Rectal smooth muscle tissue (tissue), 1 donor: ENCODE data around the gene GRM2.
"Not testable (repeated sequence)": the region's sequence is repeated elsewhere in the genome, so short reads cannot be mapped to it uniquely, and the experiment has no call there.

Source experiments
- H3K27ac ChIP-seq: one replicate; pipeline ENCODE4 v1.7.0; 2013; ENCODE audit warnings: low read depth, low read length, inconsistent platforms
- H3K27me3 ChIP-seq: one replicate; pipeline ENCODE4 v1.7.0; 2013; ENCODE audit warnings: low read length; ENCODE audit not compliant: control insufficient read depth, insufficient read depth
- H3K36me3 ChIP-seq: one replicate; pipeline ENCODE4 v1.7.0; 2013; ENCODE audit warnings: low read length; ENCODE audit not compliant: control insufficient read depth, insufficient read depth
- H3K4me1 ChIP-seq: one replicate; pipeline ENCODE4 v1.7.0; 2013; ENCODE audit warnings: low read length; ENCODE audit not compliant: control insufficient read depth, insufficient read depth
- H3K4me3 ChIP-seq: one replicate; pipeline ENCODE4 v1.7.0; 2013; ENCODE audit warnings: low read length
- H3K9ac ChIP-seq: one replicate; pipeline ENCODE4 v1.7.0; 2013; ENCODE audit warnings: low read length

Gene GRM2

DNA sequence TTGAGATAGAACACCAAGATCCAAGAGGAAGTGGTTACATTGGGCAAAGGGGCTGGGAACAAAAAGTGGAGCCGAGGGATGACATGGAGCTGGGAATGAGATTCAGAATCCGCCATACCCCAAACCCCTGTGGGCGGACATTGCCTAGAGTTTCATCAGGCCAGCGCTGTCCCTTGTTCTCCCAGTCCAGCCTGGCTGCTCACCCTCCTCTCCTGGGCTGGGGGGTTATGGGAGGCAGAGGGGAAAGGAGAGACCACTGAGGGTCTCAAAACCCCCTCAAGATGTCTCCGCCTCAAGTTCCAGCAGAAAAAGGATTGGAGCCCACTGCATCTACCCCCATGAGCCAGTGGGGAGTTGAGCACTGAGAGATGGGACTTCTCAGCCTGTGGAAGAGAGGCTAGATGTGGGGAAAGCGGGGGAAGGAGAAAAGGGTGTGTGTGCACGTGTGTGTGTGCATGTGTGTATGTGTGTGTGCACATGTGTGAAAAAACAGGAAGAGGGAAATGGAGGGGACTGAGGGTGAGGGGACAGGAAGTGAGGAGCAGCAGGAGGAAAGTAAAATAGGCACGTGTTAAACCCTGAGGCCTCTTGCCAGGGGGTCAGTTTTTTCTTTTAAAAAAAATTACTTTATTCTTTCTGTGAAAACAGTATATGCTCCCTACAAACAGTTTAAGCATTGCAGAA lies 14.3 kb downstream of the GRM2 start:
- Histone ChIP-seq H3K4me1 (no peaks in the 10 kb centered on the region), H3K27me3 (no peaks in the 10 kb centered on the region), H3K4me3 (no peak overlapping the region), H3K36me3 (no peaks in the 10 kb centered on the region), H3K9ac (no peak overlapping the region), H3K27ac (no peak overlapping the region)

DNA sequence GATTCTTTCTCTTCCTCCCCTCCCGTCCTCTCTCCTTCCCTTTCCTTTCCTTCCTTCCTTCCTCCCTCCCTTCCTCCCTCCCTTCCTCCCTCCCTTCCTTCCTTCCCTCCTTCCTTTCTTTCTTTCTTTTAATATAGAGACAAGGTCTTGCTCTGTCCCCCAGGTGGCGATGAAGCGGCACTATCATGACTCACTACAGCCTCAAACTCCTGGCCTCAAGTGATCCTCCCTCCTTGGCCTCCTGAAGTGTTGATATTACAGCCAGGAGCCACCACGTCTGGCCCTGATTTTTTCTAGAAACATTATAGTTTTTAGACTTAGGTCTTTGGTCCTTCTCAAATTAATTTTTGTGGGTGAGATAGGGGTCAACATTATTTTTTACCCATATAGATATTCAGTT lies 15.5 kb downstream of the GRM2 start:
- H3K36me3 ChIP-seq = no peaks in the 10 kb centered on the region
- no peak overlapping the region for H3K4me3 ChIP-seq
- H3K27me3 ChIP-seq = no peaks in the 10 kb centered on the region
- no peak overlapping the region for H3K9ac ChIP-seq
- H3K27ac ChIP-seq = no peak overlapping the region
- H3K4me1 ChIP-seq = no peaks in the 10 kb centered on the region

DNA sequence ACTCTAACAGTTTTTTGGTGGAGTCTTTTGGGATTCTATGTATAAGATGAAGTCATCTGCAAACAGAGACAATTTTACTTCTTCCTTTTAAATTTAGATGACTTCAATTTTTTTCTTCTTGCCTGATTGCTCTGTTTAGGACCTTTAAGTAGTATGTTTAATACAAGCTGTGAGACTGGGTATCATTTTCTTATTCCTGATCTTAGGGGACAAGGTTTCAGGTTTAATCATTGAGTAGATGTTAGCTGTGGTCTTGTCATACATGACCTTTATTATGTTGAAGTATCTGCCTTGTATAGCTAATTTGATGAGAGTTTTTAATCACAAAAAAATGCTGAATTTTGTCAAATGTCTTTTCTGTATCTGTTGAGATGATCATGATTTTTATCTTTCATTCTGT lies 20.6 kb downstream of the GRM2 start:
- Histone ChIP-seq H3K9ac (no peak overlapping the region), H3K4me1 (no peaks in the 10 kb centered on the region), H3K36me3 (no peaks in the 10 kb centered on the region)

DNA sequence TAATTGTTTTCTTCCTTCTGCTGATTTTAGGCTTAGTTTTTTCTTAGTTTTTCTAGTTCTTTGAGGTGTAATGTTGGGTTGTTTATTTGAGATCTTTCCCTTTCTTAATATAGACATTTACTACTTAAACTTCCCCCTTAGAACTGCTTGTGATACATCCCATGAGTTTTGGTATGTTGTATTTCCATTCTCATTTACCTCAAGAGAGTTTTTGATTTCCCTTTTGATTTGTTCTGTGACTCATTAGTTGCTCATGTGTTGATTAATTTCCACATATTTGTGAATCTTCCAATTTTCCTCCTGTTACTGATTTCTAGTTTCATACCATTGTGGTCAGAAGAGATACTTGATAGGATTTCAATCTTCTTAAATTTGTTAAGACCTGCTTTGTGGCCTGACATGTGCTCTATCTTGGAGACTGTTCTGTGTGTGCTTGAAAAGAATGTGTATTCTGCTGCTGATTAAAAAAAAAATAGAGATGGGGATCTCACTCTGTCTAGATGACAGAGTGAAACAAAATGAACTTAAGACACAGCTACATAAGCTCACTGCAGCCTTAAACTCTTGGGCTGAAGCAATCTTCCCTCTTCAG lies 22.3 kb downstream of the GRM2 start:
- Histone ChIP-seq H3K9ac (no peak overlapping the region), H3K36me3 (no peaks in the 10 kb centered on the region), H3K27ac (no peak overlapping the region), H3K4me3 (no peak overlapping the region), H3K4me1 (no peaks in the 10 kb centered on the region), H3K27me3 (no peaks in the 10 kb centered on the region)

More for the DNA sequence above, 20.6 kb downstream of the GRM2 start:
- H3K27ac ChIP-seq = no peak overlapping the region
- no peaks in the 10 kb centered on the region for H3K27me3 ChIP-seq
- H3K4me3 ChIP-seq = no peak overlapping the region

DNA sequence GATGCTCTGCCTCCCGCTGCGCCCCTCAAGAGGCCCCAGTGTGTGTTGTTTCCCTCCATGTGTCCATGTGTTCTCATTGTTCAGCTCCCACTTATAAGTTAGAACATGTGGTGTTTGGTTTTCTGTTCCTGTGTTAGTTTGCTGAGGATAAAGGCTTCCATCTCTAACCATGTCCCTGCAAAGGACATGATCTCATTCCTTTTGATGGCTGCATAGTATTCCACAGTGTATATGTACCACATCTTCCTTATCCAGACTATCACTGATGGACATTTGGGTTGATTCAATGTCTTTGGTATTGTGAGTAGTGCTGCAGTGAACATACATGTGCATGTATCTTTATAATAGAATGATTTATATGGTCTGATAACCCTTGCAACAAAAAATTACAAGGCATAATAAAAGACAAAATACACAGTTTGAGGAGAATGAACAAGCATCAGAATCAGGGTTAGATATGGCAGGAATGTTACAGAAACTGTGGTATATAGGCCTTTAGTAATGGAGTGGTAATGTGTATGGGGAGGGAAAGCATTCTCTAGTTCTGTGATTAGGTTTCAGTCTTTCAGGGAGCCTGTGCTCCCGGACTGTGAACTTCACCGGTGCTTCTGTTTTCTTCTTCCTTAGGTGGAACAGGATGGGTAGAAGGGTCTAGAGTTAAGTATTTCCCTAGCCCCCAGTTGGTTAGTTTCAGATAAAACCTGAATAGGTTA lies 27.1 kb downstream of the GRM2 start:
- no peak overlapping the region for H3K9ac ChIP-seq
- no peak overlapping the region for H3K4me3 ChIP-seq
- no peaks in the 10 kb centered on the region for H3K36me3 ChIP-seq
- no peak overlapping the region for H3K27ac ChIP-seq
- no peaks in the 10 kb centered on the region for H3K27me3 ChIP-seq
- no peaks in the 10 kb centered on the region for H3K4me1 ChIP-seq

DNA sequence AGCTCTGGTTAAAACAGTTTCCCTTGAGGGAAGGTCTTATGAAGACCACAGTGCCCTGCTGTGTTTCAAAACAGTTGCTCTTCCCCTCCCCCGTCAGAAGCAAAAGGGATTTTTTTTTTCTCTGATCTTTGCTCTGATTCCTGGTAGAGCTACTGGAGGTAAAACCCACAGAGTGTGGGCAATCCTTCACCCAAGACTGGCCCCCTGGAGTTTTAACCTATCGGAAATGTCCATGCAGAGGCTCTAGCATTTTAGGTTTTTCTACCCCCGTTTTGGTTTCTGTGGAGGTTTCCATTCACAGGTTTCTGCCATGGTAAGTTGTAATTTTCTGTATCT lies 27.7 kb downstream of the GRM2 start:
- H3K27ac ChIP-seq = no peak overlapping the region
- H3K36me3 ChIP-seq = no peaks in the 10 kb centered on the region
- H3K4me3 ChIP-seq = no peak overlapping the region
- no peaks in the 10 kb centered on the region for H3K4me1 ChIP-seq
- H3K9ac ChIP-seq = no peak overlapping the region
- no peaks in the 10 kb centered on the region for H3K27me3 ChIP-seq

DNA sequence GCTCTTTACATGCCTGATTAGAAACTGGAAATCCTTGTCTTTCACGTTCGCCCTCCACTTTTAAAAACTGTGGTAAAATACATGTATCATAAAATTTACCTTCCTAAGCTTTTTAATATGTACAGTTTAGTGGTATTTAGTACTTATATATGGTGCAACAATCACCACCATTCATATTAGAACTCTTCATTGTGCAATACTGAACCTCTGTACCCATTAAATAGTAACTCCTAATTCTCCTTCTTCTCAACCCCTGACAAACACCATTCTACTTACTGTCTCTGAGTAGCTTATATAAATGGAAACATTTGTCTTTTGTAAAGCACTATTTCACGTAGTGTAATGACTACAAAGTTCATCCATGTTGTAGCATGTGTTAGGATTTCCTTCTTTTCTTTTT lies 28.2 kb downstream of the GRM2 start:
- Histone ChIP-seq H3K27ac (no peak overlapping the region), H3K4me1 (no peaks in the 10 kb centered on the region), H3K9ac (no peak overlapping the region), H3K27me3 (no peaks in the 10 kb centered on the region), H3K36me3 (no peaks in the 10 kb centered on the region), H3K4me3 (no peak overlapping the region)

DNA sequence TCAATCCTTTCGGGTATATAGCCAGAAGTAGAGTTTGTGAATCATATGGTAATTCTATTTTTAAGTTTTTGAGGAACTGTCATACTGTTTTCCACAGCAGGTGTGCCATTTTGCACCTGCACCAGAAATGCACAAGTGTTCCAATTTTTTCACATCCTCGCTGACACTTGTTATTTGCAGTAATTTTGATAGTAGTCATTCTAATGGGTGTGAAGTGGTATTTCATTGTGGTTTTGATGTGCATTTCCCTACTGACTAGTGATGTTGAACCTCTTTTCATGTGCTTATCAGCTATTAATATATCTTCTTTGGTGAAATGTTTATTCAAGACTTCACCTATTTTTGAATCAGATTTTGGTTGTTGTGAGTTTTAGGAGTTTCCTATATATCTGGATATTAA lies 29.1 kb downstream of the GRM2 start:
- Histone ChIP-seq H3K4me3 (no peak overlapping the region), H3K27me3 (no peaks in the 10 kb centered on the region), H3K4me1 (no peaks in the 10 kb centered on the region)

DNA sequence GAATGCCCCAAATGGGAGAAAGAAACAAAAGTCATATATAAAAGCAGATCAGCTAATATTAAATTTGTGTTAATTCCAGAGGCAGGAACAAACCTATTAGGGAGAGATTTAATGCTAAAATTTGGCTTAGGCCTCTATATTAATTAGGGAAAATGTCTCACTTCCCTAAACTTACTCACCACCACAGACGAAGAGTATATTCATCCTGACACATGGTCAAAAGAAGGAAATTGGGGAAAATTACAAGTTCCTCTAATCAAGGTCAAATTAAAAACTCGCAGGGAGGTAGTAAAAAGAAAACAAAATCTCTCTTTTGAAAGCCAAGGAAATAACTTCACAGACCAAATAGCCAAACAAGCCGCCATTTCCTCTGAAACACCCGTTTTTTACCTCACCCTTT lies 32.2 kb downstream of the GRM2 start:
- no peak overlapping the region for H3K4me3 ChIP-seq
- H3K4me1 ChIP-seq = no peaks in the 10 kb centered on the region
- no peaks in the 10 kb centered on the region for H3K36me3 ChIP-seq
- H3K27ac ChIP-seq = no peak overlapping the region
- H3K9ac ChIP-seq = no peak overlapping the region
- no peaks in the 10 kb centered on the region for H3K27me3 ChIP-seq

More for the DNA sequence above, 29.1 kb downstream of the GRM2 start:
- Histone ChIP-seq H3K9ac (no peak overlapping the region), H3K27ac (no peak overlapping the region), H3K36me3 (no peaks in the 10 kb centered on the region)

DNA sequence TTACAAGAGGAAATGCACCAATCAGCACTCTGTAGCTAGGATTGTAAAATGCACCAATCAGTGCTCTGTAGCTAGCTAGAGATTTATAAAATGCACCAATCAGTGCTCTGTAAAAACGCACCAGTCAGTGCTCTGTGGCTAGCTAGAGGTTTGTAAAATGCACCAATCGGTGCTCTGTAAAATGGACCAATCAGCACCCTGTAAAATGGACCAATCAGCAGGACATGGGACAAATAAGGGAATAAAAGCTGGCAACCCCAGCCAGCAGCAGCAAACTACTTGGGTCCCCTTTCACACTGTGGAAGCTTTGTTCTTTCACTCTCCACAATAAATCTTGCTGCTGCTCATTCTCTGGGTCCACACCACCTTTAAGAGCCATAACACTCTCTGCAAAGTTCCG lies 35.5 kb downstream of the GRM2 start:
- H3K4me1 ChIP-seq, H3K4me3 ChIP-seq, H3K9ac ChIP-seq, H3K27ac ChIP-seq, H3K36me3 ChIP-seq, H3K27me3 ChIP-seq: not testable (repeated sequence)

DNA sequence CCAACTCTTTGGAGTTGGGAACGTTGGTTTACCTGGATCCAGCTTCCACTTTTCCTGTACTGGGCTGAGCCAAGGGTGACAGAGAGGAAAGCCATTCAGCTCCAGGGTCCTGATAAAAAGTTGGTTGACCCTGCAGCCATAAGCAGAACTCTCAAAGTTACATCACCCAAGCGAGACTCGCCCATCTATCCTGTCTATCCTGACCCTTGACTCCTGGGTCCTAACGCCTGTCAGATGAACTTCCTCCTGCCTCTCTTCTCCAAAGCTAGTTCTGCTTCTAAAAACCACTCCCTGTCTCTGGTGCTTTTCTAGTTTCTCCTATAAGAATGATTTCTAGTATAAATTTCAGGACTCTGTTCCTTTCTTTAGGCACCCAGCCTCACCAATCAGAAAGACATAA lies 36.1 kb downstream of the GRM2 start:
- H3K36me3 ChIP-seq, H3K27ac ChIP-seq, H3K27me3 ChIP-seq, H3K4me1 ChIP-seq, H3K9ac ChIP-seq, H3K4me3 ChIP-seq: not testable (repeated sequence)

DNA sequence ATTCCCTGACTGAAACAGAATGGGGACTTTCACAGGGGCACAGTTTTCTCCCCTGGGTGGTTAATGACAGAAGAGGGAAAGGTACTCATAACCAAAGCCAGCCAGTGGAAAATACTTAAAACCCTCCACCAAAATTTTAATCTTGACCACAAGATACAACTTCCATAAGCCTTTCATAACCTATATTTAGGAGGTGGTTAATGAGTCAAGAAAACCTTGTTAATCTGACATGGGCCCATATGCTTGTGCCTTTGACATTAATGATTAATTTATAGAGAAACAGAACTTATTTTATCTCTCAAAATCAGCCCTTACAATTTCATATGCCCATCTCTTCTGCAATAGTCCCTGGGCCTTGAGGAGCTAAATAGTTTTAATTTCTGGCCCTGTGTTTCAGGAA lies 41.0 kb downstream of the GRM2 start:
- Histone ChIP-seq H3K36me3 (no peaks in the 10 kb centered on the region), H3K27ac (no peak overlapping the region)

DNA sequence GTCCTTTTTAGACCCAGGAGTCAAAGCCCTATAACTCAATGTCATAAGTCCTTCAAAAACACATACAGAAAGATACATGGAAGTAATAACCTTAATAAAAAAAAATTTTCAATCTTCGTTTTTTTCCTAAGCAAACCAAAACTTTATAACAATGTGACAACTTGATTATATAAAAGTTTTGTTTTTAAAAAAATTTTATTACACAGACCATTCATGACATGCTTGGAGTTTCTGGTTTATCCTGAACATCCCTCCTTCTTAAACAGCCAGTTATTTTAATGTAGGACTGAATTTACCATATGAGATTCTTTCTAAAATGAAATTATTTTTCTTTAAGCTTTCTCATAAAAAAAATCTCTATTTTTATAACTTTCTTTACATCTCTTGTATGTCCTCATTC lies 41.5 kb downstream of the GRM2 start:
- Histone ChIP-seq H3K36me3 (no peaks in the 10 kb centered on the region), H3K4me1 (no peaks in the 10 kb centered on the region)

More for the DNA sequence above, 41.0 kb downstream of the GRM2 start:
- no peak overlapping the region for H3K4me3 ChIP-seq
- no peaks in the 10 kb centered on the region for H3K27me3 ChIP-seq
- no peaks in the 10 kb centered on the region for H3K4me1 ChIP-seq
- no peak overlapping the region for H3K9ac ChIP-seq

More for the DNA sequence above, 41.5 kb downstream of the GRM2 start:
- Histone ChIP-seq H3K9ac (no peak overlapping the region), H3K27ac (no peak overlapping the region), H3K27me3 (no peaks in the 10 kb centered on the region), H3K4me3 (no peak overlapping the region)
